A549 (cell line): Measurements from ENCODE around the gene CFD. TPM values are rescaled to one million over a fixed set of nuclear protein-coding genes. Genes with fewer than 3 reads are reported as not detected.

Experiments
- ATAC-seq, 2 experiments: fragments of 200-7000 bp in 1 of 2; fragments of >200 bp in 1 of 2; cut with Nextera tagmentation in 1 of 2; cut with Tn5 transposase in 1 of 2; 3 replicates each; pipeline versions ENCODE4 v1.8.0 to v1.9.1; 2018 to 2020; ENCODE audit warnings: mild to moderate bottlenecking in 1 of 2, moderate library complexity in 1 of 2
- CTCF ChIA-PET: fragments of 300-600 bp; sonication (Branson Sonifier 250); formaldehyde crosslinking; extraction: SDS; loops from one replicate; lab custom pipeline; 2021; ENCODE audit warnings: antibody characterized with exemption, inconsistent platforms; lab: Yijun Ruan, JAX
- POLR2A ChIA-PET: fragments of 350-600 bp; formaldehyde crosslinking; extraction: SDS; loops from one replicate; lab custom pipeline; 2021; ENCODE audit warnings: antibody characterized with exemption, inconsistent platforms; lab: Yijun Ruan, JAX
- DNase-seq, 2 experiments: peaks; one replicate each; pipeline versions ENCODE4 v3.0.0 to v3.0.0-alpha.2; 2011 to 2016; ENCODE audit warnings: low read depth in 1 of 2, low spot score in 1 of 2
- FAIRE-seq: peaks from 2 replicates; lab custom pipeline; 2011; peaks lifted over from hg19 to GRCh38; lab: Jason Lieb, UNC
- H3K27ac ChIP-seq, 2 experiments: fragments of >200 bp; sonication (Bioruptor Twin); formaldehyde crosslinking; 3 replicates each; pipeline ENCODE4 v1.5.1; 2016 to 2017
- H3K4me1 ChIP-seq: fragments of >200 bp; sonication (Bioruptor Twin); formaldehyde crosslinking; 3 replicates; pipeline ENCODE4 v1.6.1; 2016
- H3K4me2 ChIP-seq: fragments of >200 bp; sonication (Bioruptor Twin); formaldehyde crosslinking; 3 replicates; pipeline ENCODE4 v1.6.1; 2016
- H3K4me3 ChIP-seq: fragments of >200 bp; sonication (Bioruptor Twin); formaldehyde crosslinking; 3 replicates; pipeline ENCODE4 v1.5.1; 2016
- H3K9me3 ChIP-seq: fragments of >200 bp; sonication (Bioruptor Twin); formaldehyde crosslinking; 3 replicates; pipeline ENCODE4 v1.6.1; 2016
- CHD2 ChIP-seq: fragments of 150-350 bp; IDR thresholded peaks from 2 replicates; pipeline ENCODE4 v1.6.1; 2014; ENCODE audit warnings: low read length; ENCODE audit not compliant: partially characterized antibody
- EHF ChIP-seq: fragments of 250-450 bp; sonication (Bioruptor Pico); IDR thresholded peaks from 2 replicates; pipeline ENCODE4 v1.5.0; 2020; ENCODE audit warnings: mild to moderate bottlenecking
- EP300 ChIP-seq, 2 experiments: fragments of >200 bp; sonication (Bioruptor Twin); formaldehyde crosslinking; IDR thresholded peaks; 2 replicates in 1 of 2; 3 replicates in 1 of 2; pipeline ENCODE4 v1.6.1; 2016 to 2017
- ESRRA ChIP-seq: fragments of 150-350 bp; IDR thresholded peaks from 2 replicates; pipeline ENCODE4 v1.6.1; 2014; ENCODE audit warnings: mild to moderate bottlenecking, low read length, borderline replicate concordance
- FOSB ChIP-seq: fragments of 250-450 bp; sonication (Bioruptor Pico); IDR thresholded peaks from 2 replicates; pipeline ENCODE4 v1.5.0; 2020; ENCODE audit warnings: mild to moderate bottlenecking, moderate library complexity
- FOSL2 ChIP-seq, 2 experiments: fragments of 450-650 bp in 1 of 2; fragments of >200 bp in 1 of 2; sonication (Bioruptor Twin) in 1 of 2; formaldehyde crosslinking; IDR thresholded peaks; 2 replicates each; pipeline versions ENCODE4 v1.5.0 to v1.6.1; 2016 to 2020; ENCODE audit warnings: mild to moderate bottlenecking in 1 of 2, moderate library complexity in 1 of 2
- HEYL ChIP-seq: fragments of 250-450 bp; sonication (Bioruptor Pico); IDR thresholded peaks from 2 replicates; pipeline ENCODE4 v1.8.0; 2021; ENCODE audit warnings: mild to moderate bottlenecking, moderate library complexity
- HOXA7 ChIP-seq: fragments of 250-450 bp; sonication (Bioruptor Pico); IDR thresholded peaks from 2 replicates; pipeline ENCODE4 v1.5.0; 2020; ENCODE audit warnings: mild to moderate bottlenecking, moderate library complexity
- HOXB13 ChIP-seq: fragments of 250-450 bp; sonication (Bioruptor Pico); IDR thresholded peaks from 2 replicates; pipeline ENCODE4 v1.5.0; 2020; ENCODE audit warnings: low read depth, mild to moderate bottlenecking, moderate library complexity
- JUNB ChIP-seq: fragments of >200 bp; sonication (Bioruptor Twin); formaldehyde crosslinking; IDR thresholded peaks from 2 replicates; pipeline ENCODE4 v1.6.1; 2016
- MAZ ChIP-seq: fragments of 150-350 bp; IDR thresholded peaks from 2 replicates; pipeline ENCODE4 v1.6.1; 2014; ENCODE audit warnings: antibody characterized with exemption, low read depth, low read length, borderline replicate concordance
- NFE2L2 ChIP-seq: fragments of 150-350 bp; conservative IDR thresholded peaks from 2 replicates; pipeline ENCODE4 v1.6.1; 2014; ENCODE audit warnings: low read length
- PHF8 ChIP-seq: fragments of 200-600 bp; sonication (generic); IDR thresholded peaks from 2 replicates; pipeline ENCODE4 v1.6.1; 2016; ENCODE audit warnings: low read depth, mild to moderate bottlenecking, antibody characterized with exemption, moderate library complexity, borderline replicate concordance
- RARB ChIP-seq: fragments of 250-450 bp; sonication (Bioruptor Pico); IDR thresholded peaks from 2 replicates; pipeline ENCODE4 v1.8.0; 2021; ENCODE audit warnings: mild to moderate bottlenecking, moderate library complexity
- RCOR1 ChIP-seq: fragments of 150-350 bp; IDR thresholded peaks from 2 replicates; pipeline ENCODE4 v1.6.1; 2014; ENCODE audit warnings: antibody characterized with exemption, low read length, low read depth
- SMC3 ChIP-seq: fragments of >200 bp; sonication (Bioruptor Twin); formaldehyde crosslinking; IDR thresholded peaks from 3 replicates; pipeline ENCODE4 v1.6.1; 2018; ENCODE audit warnings: inconsistent platforms
- TFCP2L1 ChIP-seq: fragments of 250-450 bp; sonication (Bioruptor Pico); IDR thresholded peaks from 2 replicates; pipeline ENCODE4 v1.5.0; 2021; ENCODE audit warnings: mild to moderate bottlenecking
- ZSCAN20 ChIP-seq: fragments of 250-450 bp; sonication (Bioruptor Pico); IDR thresholded peaks from 2 replicates; pipeline ENCODE4 v1.8.0; 2022; ENCODE audit warnings: mild to moderate bottlenecking, moderate library complexity
- WGBS: methylation state at CpG from one replicate; pipeline ENCODE4 v1.1.6; 2017; ENCODE audit errors: missing lambda C conversion rate; 5-methylcytosine and 5-hydroxymethylcytosine counted together
- polyA plus RNA-seq, 4 experiments: library from polyadenylated mRNA; depleted of rRNA in 3 of 4; stranded (reverse); fragments of >200 nt; fragmentation: RNase III in 1 of 4; extraction: RNeasy Plus Mini Kit Qiagen cat#74134 plus additional on column Dnase treatment in 1 of 4; gene quantifications; 2 replicates in 3 of 4; 3 replicates in 1 of 4; pipeline ENCODE4 v1.2.3, GENCODE V29; 2011 to 2017
- TF ChIP-seq, protein P1 (sequence below): IDR thresholded peaks from 2 replicates; pipeline ENCODE4 v1.6.1; 2012
- TF ChIP-seq, protein P2 (sequence below): fragments of >200 bp; sonication (Bioruptor Twin); formaldehyde crosslinking; IDR thresholded peaks from 2 replicates; pipeline ENCODE4 v1.6.1; 2016
- TF ChIP-seq, protein P3 (sequence below): IDR thresholded peaks from 2 replicates; pipeline ENCODE4 v1.6.1; 2012
- TF ChIP-seq, protein P4 (sequence below): fragments of 150-350 bp; IDR thresholded peaks from 2 replicates; pipeline ENCODE4 v1.6.1; 2014; ENCODE audit warnings: low read depth, mild to moderate bottlenecking, low read length
- TF ChIP-seq, protein P5 (sequence below): IDR thresholded peaks from 2 replicates; pipeline ENCODE4 v1.6.1; 2012; ENCODE audit warnings: low read depth, borderline replicate concordance

Gene CFD
- polyA plus RNA-seq, 2 of the 4 experiments (the other 2 are of a cell fraction): 7.6 to 14.3 TPM

DNA sequence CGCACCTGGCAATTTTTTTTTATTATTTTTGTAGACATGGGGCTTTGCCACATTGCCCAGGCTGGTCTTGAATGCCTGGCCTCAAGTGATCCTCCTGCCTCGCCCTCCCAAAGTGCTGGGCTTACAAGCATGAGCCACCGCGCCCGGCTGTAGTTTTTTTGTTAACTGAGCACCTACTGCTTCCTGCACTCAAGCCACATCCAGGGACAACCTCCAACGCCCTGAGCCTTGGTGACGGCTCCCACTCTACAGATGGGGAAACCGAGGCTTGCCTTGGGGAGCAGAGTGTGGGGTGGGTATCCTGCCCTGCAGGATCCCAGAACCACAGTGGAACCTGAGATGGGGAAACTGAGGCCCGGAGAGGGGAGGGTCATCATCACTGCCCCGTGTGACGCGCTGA is 4.3 kb upstream of the CFD start:
- no peaks in the 10 kb centered on the region for H3K9me3 ChIP-seq
- TF ChIP-seq PHF8: no peak
- TF ChIP-seq, protein P1, sequence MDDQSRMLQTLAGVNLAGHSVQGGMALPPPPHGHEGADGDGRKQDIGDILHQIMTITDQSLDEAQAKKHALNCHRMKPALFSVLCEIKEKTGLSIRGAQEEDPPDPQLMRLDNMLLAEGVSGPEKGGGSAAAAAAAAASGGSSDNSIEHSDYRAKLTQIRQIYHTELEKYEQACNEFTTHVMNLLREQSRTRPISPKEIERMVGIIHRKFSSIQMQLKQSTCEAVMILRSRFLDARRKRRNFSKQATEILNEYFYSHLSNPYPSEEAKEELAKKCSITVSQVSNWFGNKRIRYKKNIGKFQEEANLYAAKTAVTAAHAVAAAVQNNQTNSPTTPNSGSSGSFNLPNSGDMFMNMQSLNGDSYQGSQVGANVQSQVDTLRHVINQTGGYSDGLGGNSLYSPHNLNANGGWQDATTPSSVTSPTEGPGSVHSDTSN: no peak
- TF ChIP-seq, protein P2, sequence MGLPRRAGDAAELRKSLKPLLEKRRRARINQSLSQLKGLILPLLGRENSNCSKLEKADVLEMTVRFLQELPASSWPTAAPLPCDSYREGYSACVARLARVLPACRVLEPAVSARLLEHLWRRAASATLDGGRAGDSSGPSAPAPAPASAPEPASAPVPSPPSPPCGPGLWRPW: no peak
- TF ChIP-seq, protein P3, sequence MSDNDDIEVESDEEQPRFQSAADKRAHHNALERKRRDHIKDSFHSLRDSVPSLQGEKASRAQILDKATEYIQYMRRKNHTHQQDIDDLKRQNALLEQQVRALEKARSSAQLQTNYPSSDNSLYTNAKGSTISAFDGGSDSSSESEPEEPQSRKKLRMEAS: no peak
- TF ChIP-seq FOSB (CRISPR knock-in tag): no peak
- TF ChIP-seq EP300 (IDR thresholded peaks at IDR 0.05): no peak
- no peak for TF ChIP-seq CHD2
- TF ChIP-seq MAZ: no peak
- TF ChIP-seq RARB (CRISPR knock-in tag): no peak
- no peak for TF ChIP-seq EHF (CRISPR knock-in tag)
- no peak for TF ChIP-seq TFCP2L1 (CRISPR knock-in tag)
- TF ChIP-seq HOXA7 (CRISPR knock-in tag): no peak
- no peak for TF ChIP-seq NFE2L2
- TF ChIP-seq, protein P4, sequence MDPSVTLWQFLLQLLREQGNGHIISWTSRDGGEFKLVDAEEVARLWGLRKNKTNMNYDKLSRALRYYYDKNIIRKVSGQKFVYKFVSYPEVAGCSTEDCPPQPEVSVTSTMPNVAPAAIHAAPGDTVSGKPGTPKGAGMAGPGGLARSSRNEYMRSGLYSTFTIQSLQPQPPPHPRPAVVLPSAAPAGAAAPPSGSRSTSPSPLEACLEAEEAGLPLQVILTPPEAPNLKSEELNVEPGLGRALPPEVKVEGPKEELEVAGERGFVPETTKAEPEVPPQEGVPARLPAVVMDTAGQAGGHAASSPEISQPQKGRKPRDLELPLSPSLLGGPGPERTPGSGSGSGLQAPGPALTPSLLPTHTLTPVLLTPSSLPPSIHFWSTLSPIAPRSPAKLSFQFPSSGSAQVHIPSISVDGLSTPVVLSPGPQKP: no peak
- no peak for TF ChIP-seq ZSCAN20 (CRISPR knock-in tag)
- TF ChIP-seq, protein P5, sequence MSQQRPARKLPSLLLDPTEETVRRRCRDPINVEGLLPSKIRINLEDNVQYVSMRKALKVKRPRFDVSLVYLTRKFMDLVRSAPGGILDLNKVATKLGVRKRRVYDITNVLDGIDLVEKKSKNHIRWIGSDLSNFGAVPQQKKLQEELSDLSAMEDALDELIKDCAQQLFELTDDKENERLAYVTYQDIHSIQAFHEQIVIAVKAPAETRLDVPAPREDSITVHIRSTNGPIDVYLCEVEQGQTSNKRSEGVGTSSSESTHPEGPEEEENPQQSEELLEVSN: no peak
- TF ChIP-seq JUNB: no peak
- no peak for TF ChIP-seq FOSL2 (IDR thresholded peaks at IDR 0.05)
- TF ChIP-seq FOSL2 (CRISPR knock-in tag; IDR thresholded peaks at IDR 0.05): no peak
- POLR2A ChIA-PET: no interaction called here

DNA sequence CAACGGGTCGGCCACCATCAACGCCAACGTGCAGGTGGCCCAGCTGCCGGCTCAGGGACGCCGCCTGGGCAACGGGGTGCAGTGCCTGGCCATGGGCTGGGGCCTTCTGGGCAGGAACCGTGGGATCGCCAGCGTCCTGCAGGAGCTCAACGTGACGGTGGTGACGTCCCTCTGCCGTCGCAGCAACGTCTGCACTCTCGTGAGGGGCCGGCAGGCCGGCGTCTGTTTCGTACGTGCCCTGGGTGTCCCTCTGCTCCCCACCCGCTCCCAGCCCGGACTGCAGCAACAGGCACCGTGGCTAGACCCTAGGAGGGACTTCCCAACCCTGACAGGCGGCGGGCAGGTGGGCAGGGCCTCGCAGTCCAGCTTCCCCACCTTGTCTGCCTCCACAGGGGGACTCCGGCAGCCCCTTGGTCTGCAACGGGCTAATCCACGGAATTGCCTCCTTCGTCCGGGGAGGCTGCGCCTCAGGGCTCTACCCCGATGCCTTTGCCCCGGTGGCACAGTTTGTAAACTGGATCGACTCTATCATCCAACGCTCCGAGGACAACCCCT is 3.8 kb upstream of the CFD start:
- DNase-seq (no peak), ATAC-seq (no peak)
- CTCF ChIA-PET: interaction anchor here (0.9 to 2.8 kb wide), 13 partner anchors 9 to 214 kb away, joined by 3 to 13 read pairs (median 3); no protein-coding TSS in a partner anchor

More for the DNA sequence above, 4.3 kb upstream of the CFD start:
- H3K27ac ChIP-seq: no peak overlapping the region
- no peak for DNase-seq
- H3K4me3 ChIP-seq: no peak overlapping the region
- WGBS: 76% methylated on average over 6 of the region's 12 CpGs
- peaks cover 26% of the 10 kb centered on the region for H3K4me1 ChIP-seq
- CTCF ChIA-PET: interaction anchor here (0.9 to 1.6 kb wide), 3 partner anchors 9 to 127 kb away, joined by 3 to 4 read pairs (median 3); no protein-coding TSS in a partner anchor
- H3K4me2 ChIP-seq: no peak overlapping the region
- no peak for FAIRE-seq
- no peak for ATAC-seq

More for the DNA sequence above, 3.8 kb upstream of the CFD start:
- no peak for FAIRE-seq
- TF ChIP-seq PHF8 (no peak), HOXB13 (CRISPR knock-in tag) (no peak), RCOR1 (no peak), SMC3 (no peak), RARB (CRISPR knock-in tag) (no peak), ESRRA (no peak), HEYL (CRISPR knock-in tag) (no peak)
- POLR2A ChIA-PET: no interaction called here
- H3K27ac ChIP-seq: no peak overlapping the region; a peak in 1 of 6 replicates
- WGBS: 73% methylated on average over 13 of the region's 40 CpGs
- no peak overlapping the region for H3K4me2 ChIP-seq
- H3K9me3 ChIP-seq: no peaks in the 10 kb centered on the region
- H3K4me3 ChIP-seq: no peak overlapping the region
- H3K4me1 ChIP-seq: peaks cover 22% of the 10 kb centered on the region
